ENCODE data around the gene MMP8.
A peak's percentile ranks its signal among the peaks of the same experiment; 100 is the strongest.
"Not testable (repeated sequence)": the region's sequence is repeated elsewhere in the genome, so short reads cannot be mapped to it uniquely, and the experiment has no call there.

Gene MMP8, protein sequence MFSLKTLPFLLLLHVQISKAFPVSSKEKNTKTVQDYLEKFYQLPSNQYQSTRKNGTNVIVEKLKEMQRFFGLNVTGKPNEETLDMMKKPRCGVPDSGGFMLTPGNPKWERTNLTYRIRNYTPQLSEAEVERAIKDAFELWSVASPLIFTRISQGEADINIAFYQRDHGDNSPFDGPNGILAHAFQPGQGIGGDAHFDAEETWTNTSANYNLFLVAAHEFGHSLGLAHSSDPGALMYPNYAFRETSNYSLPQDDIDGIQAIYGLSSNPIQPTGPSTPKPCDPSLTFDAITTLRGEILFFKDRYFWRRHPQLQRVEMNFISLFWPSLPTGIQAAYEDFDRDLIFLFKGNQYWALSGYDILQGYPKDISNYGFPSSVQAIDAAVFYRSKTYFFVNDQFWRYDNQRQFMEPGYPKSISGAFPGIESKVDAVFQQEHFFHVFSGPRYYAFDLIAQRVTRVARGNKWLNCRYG

DNA sequence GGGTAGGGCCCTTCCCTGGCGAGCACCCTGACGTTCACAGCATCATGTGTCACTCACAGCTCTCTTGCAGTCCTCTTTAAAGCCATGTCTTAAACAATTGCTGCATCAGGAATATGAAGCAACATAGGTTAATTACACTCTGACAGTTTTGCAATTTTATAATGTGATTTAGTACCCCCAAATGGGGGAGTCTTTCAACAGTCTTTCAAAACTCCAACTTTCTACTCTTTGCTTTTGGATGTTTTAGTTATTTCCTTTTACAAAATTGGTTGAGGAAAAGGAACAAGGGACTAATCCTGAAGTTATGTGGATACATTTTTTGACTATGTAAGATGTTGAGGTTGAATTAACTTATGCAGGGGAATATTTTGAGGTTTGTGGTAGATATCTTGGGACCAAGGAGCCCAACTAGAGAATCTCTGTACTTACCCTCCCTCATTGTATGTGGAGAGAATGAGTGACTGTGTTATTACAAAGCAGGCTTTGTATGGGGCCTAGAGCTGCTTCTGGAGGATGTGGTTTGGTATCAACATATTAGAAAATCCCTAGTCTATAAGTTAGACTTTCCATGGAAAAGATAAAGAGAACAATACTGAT, at the start of gene MMP8:
Gene MMP8 (minus strand): TSS at position 51 of the 597 bp plus-strand sequence. CDS start 99 bp downstream, outside the sequence.
- DNase-seq = no peak

DNA sequence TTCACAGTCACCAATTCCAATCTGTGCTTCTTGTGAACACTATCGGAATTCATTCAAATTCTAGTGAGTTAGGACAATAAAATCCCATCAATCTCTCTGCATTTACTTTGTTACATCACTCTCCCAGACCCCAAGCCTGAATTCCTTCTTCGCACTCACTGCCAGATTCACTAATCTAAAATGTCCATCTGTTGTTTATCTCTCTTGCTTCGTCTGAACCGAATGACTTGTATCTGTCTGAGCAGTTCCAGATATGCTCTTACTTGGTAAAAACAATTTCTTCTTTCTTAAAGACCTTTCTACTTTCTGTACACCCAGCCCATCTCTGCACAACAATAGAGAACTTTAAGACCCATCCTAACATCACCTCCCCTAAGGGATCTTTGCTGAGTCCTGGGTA, 48.6 kb upstream of the MMP8 start:
- DNase-seq = no peak

DNA sequence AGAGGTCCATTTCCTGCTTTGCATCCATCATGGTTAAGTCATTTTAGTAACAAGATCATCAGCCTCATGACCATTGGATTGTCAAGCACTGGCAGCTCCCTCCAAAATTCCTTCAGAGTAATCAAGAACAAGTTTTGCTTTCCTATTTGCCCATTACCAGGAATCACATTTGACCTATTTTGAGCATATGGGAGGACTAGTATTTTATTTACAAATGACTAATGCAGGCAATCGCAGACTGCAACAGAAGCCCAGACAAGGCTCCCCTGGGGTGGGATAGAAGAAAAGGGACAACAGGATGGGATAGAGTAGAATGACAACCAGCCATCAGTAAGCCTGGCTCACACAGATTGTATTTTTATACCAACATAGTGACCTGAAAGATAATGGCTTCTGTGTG, 46.6 kb upstream of the MMP8 start:
- DNase-seq = no peak

- DNase-seq = no peak
Measured at GRCh38 chr11:102770191-102770590, 45.4 kb upstream of the MMP8 start.

GRCh38 chr11:102767800-102768199, 43.0 kb upstream of the MMP8 start:
- no peak for DNase-seq

DNA sequence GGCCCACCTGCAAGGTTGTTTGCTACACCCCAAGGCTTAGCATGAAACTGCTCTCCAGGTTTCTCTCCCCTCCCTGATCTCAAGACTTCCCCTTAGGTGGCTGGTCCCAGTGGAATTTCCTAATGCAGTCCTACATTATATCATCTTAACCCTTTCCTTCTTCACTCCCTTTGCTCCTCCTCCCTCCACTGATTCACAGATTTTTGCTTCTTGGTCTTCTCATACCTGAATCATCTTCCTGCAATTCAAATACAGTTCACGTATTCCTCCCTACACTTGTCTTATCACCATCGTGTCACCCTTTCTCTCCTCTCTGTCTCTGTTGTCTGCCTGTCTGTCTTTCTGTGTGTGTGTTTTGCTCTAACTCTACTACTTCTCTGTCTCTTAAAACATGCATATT, 38.7 kb upstream of the MMP8 start:
- no peak for DNase-seq

DNA sequence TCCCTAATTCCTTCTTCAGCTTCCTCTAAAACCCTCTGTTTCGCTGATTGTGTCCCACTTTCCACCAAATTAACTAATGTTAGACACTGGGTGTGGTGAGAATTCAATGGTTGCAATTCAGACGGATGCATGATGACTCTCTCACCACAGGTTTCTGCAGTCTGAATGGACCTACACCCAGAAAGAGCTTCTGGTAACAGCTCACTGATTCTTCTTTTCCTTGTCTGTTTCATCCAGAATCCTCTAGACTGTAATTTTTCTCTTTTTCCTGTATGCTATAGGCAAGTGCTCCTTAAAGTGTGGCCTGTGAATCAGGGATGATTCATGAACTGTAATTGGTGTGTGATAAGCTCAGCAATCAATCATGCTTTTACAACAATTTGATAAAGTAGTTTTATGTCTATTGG, 37.6 kb upstream of the MMP8 start:
- no peak for DNase-seq

- DNase-seq = no peak
Measured at GRCh38 chr11:102761646-102762238, 37.0 kb upstream of the MMP8 start.

DNA sequence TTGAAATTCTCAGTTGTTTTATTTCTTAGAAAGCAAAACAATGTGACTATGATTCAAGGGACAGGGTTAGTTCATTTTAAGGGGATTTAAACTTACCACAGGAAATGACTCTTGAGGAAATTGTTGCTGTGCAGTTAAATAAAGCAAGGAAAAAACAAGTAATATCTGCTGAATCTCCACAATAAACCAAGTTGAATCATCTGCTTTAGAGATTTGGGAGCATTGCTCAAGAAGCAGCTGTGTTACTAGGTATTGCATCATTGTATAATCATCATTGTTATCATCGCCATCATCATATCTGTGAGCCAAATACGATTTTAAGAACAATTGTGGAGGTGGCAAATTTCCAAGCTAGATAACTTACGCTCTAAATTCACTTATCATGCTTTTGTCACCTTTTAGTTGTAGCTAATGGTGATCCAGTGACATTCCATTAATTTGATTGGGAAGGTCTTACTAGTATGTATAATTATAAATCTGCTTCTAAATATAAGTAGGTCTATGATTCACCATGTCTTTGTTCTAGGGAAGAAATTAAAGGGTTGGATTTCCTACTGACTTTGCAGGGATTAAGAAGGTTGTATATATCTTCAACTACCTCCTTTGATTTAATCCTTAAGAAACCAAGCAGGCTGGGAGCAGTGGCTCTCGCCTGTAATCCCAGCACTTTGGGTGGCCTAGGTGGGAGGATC, 35.7 kb upstream of the MMP8 start:
- no peak for DNase-seq

- no peak for DNase-seq
Measured at GRCh38 chr11:102757823-102758549, 33.2 kb upstream of the MMP8 start.

GRCh38 chr11:102753267-102753666, 28.5 kb upstream of the MMP8 start:
- no peak for DNase-seq

- DNase-seq = no peak
Measured at GRCh38 chr11:102751673-102752072, 26.9 kb upstream of the MMP8 start.

DNA sequence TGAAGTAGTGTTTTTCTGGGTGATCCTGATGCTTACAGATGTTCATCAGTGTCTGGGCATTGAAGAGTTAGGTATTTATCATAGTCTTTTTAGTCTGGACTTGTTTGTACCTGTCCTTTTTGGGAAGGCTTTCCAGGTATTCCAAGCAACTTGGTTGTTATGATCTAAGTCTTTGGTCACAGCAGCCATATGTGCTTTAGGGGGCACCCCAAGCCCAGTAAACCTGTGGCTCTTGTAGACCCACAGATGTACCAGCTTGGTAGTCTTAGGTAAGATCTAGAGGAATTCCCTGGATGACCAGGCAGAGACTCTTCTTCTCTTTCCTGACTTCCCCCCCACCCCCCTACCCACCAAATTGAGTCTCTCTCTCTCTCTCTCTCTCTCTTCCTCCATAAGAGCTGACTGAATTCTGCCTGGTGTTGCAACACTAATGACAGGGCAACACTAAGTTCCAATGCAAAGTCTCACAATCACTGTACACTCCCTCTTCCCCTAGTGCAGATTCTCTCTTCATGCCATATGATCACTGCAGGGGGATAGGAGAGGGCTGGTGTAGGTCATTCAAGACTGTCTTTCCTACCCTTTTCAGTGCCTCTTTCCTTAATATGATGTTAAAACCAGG, 24.5 kb upstream of the MMP8 start:
- no peak for DNase-seq

- not testable (repeated sequence) for DNase-seq
Measured at GRCh38 chr11:102746746-102747578, 22.2 kb upstream of the MMP8 start.

- no peak for DNase-seq
Measured at GRCh38 chr11:102734650-102735049, 9.9 kb upstream of the MMP8 start.

DNA sequence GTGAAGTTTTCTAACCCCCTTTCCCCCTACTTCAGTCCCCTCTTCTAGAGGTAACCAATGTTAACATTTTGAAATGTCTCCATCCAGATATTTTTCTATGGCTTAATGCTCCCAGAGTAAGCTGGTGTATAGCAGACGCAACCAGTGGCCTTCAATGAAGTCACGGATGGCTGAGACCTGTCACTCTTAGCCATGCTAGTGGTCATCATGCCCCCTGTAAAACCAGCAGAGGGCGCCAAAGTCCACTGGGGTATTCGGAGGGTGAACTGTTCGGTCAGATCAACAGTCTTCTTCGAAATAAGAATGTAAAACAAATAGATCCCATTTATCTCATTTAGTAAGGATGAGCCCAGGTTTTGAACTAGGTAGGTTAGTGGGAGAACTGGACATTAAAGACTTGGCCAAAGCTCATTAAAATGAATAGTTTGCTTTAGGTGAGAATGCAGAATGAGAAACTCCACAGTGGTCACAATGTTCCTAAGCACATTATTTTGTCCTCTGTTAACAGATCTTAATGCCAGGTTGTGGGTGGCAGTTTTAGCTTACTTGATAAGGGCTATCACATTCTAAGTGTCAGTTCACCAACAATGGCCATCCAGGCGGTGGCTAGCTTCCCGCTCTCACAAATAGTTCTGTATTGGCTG, 8.6 kb upstream of the MMP8 start:
- peak; percentile 4 for DNase-seq

- not testable (repeated sequence) for DNase-seq
Measured at GRCh38 chr11:102730944-102731343, 6.2 kb upstream of the MMP8 start.

DNA sequence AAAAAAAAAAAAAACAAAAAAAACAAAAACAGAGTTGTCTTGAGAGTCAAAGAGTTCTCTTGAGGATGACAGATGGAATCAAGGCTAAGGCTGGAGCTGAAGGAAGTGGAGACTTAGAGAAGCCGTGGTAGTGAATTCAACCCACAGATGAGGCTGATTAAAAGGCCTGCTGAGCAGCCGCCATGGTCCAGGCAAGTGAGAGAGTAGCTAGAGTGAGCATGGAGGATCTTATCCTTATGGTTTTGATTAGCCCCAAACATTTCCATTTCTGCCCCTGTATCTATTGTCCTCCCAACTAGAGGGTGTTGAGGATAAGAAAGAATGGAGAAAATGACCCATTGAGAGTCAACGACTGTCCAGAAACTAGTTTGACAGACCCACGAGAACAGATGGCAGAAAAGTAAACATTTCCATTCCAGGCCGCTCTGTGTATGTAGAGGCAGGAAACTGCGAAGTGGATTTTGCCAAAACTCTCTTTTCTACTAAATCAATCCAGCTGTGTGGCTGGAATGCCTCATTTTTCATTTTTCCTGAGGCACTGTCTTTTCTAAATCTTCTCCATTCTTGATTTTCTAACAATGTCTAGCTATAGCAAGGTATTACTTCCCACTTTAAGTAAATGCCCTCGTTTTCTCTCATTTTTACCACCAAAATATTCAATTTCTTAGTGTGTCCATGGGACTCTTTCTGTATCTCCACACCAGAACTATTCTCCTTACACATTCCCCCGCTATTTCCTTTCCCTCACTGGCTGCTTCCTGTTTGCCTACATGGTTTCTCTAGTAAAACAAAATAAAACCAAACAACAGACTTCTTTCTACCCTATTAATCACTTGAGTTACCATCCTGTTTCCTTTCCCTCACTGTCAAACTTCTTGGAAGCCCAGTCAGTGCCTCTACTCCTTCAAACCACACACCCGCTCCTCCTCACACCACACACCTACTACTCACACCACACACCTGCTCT, 5.4 kb upstream of the MMP8 start:
- no peak for DNase-seq

DNA sequence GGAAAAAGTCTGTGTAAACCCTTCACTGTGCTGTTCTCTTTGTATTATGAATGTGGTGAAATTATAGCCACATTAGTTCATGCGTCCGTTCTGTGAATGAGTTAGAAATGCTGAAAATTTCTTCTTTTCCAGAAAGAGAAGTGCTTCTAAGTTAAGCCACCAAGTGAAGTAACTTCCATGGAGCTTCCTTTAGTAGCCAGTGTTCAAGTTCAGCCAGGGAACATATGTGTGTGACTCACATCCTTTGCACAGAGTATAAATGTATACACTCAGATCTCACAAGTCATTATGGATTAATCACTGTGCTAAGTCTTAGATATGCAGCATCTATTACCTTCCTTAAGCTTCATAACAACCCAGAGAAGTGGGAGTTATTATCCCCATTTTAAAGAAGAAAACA, 3.1 kb upstream of the MMP8 start:
- no peak for DNase-seq

GRCh38 chr11:102722821-102723220, 1.9 kb downstream of the MMP8 start:
- no peak for DNase-seq

Data from activated naive CD4-positive, alpha-beta T cell treated with Interleukin-2 at 50 U/mL for 16 hours (primary cell).